ENCODE results near the gene PLEKHA4.

GRCh38 chr19:48879025-48879637 lies 10.7 kb upstream of the PLEKHA4 start:
- TF ChIP-seq CTCF (IDR thresholded peaks at IDR 0.05; ENCODE audit: insufficient read depth, low read length, poor library complexity, severe bottlenecking) (no peak), EZH2phosphoT487 (conservative IDR thresholded peaks at IDR 0.05; ENCODE audit: low read length) (no peak)

All from SU-DHL-6 (cell line).